GM19328 (cell line): ENCODE results near the gene RTRAF.

Source experiments
- ATAC-seq: cut with Tn5 transposase; IDR thresholded peaks from one replicate; pipeline ENCODE4 v1.9.1; 2021; ENCODE audit warnings: mild to moderate bottlenecking, moderate library complexity; ENCODE audit not compliant: unreplicated experiment

The RTRAF gene

GRCh38 chr14:51989293-51990234 is at the start of gene RTRAF:
RTRAF (plus strand) TSS chr14:51989546; CDS start chr14:51989640, 94 bp downstream.
- peak; percentile 91 for ATAC-seq

- no peak for ATAC-seq
Measured at GRCh38 chr14:51939755-51940301, 49.5 kb upstream of the RTRAF start.

- ATAC-seq, result no peak
Measured at GRCh38 chr14:51942971-51943370, 46.4 kb upstream of the RTRAF start.

GRCh38 chr14:51950007-51950406 is 39.3 kb upstream of the RTRAF start:
- no peak for ATAC-seq

GRCh38 chr14:51951656-51952055 is 37.7 kb upstream of the RTRAF start:
- ATAC-seq, result no peak

- no peak for ATAC-seq
Measured at GRCh38 chr14:51954031-51954430, 35.3 kb upstream of the RTRAF start.

- ATAC-seq, result no peak
Measured at GRCh38 chr14:51954657-51955056, 34.7 kb upstream of the RTRAF start.

- no peak for ATAC-seq
Measured at GRCh38 chr14:51957950-51958349, 31.4 kb upstream of the RTRAF start.

- no peak for ATAC-seq
Measured at GRCh38 chr14:51959928-51960327, 29.4 kb upstream of the RTRAF start.

- ATAC-seq, result no peak
Measured at GRCh38 chr14:51960866-51961265, 28.5 kb upstream of the RTRAF start.

GRCh38 chr14:51962711-51963110 is 26.6 kb upstream of the RTRAF start:
- no peak for ATAC-seq

GRCh38 chr14:51963286-51963685 is 26.1 kb upstream of the RTRAF start:
- ATAC-seq, result no peak

- ATAC-seq, result no peak
Measured at GRCh38 chr14:51967521-51967920, 21.8 kb upstream of the RTRAF start.

GRCh38 chr14:51969852-51970540 is 19.4 kb upstream of the RTRAF start:
- ATAC-seq, result no peak

GRCh38 chr14:51972566-51972965 is 16.8 kb upstream of the RTRAF start:
- ATAC-seq, result no peak

GRCh38 chr14:51977075-51977474 is 12.3 kb upstream of the RTRAF start:
- no peak for ATAC-seq

GRCh38 chr14:51978681-51979085 is 10.7 kb upstream of the RTRAF start:
- ATAC-seq, result no peak

GRCh38 chr14:51979088-51979709 is 10.1 kb upstream of the RTRAF start:
- no peak for ATAC-seq

GRCh38 chr14:51981218-51981854 is 8.0 kb upstream of the RTRAF start:
- peak; percentile 56 for ATAC-seq

- no peak for ATAC-seq
Measured at GRCh38 chr14:51988221-51988620, 1.1 kb upstream of the RTRAF start.

GRCh38 chr14:51990488-51990887 is 1.1 kb downstream of the RTRAF start:
- ATAC-seq, result no peak
